RWPE2 (cell line): ENCODE data around the gene NDOR1.
"Not testable (repeated sequence)": the region's sequence is repeated elsewhere in the genome, so short reads cannot be mapped to it uniquely, and the experiment has no call there.

ENCODE experiments used
- ATAC-seq: fragments of 200-7000 bp; cut with Tn5 transposase; 3 replicates; pipeline ENCODE4 v1.9.1; 2021; ENCODE audit warnings: low read depth
- DNase-seq: peaks from one replicate; pipeline ENCODE4 v3.0.0-alpha.2; 2020; ENCODE audit warnings: low spot score
- H3K27ac ChIP-seq: fragments of 450-650 bp; 2 replicates; pipeline ENCODE4 v1.5.1; 2017; ENCODE audit warnings: mild to moderate bottlenecking; ENCODE audit not compliant: poor library complexity, severe bottlenecking
- H3K27me3 ChIP-seq: fragments of 250-450 bp; sonication (Bioruptor Pico); 2 replicates; pipeline ENCODE4 v1.5.1; 2021; ENCODE audit warnings: mild to moderate bottlenecking, moderate library complexity; ENCODE audit not compliant: insufficient read depth, poor library complexity, severe bottlenecking
- H3K36me3 ChIP-seq: fragments of 250-450 bp; sonication (Bioruptor Pico); 2 replicates; pipeline ENCODE4 v1.5.1; 2020; ENCODE audit warnings: low read depth, mild to moderate bottlenecking, moderate library complexity
- H3K4me1 ChIP-seq: fragments of 250-450 bp; sonication (Bioruptor Pico); 2 replicates; pipeline ENCODE4 v1.5.1; 2021; ENCODE audit warnings: mild to moderate bottlenecking, moderate library complexity; ENCODE audit not compliant: insufficient read depth, poor library complexity, severe bottlenecking
- H3K4me3 ChIP-seq: fragments of 250-450 bp; sonication (Bioruptor Pico); 2 replicates; pipeline ENCODE4 v1.5.1; 2021; ENCODE audit warnings: mild to moderate bottlenecking, moderate library complexity; ENCODE audit not compliant: severe bottlenecking
- H3K9me3 ChIP-seq: fragments of 250-450 bp; sonication (Bioruptor Pico); 2 replicates; pipeline ENCODE4 v1.5.1; 2021; ENCODE audit warnings: mild to moderate bottlenecking, moderate library complexity; ENCODE audit not compliant: severe bottlenecking
- TF ChIP-seq, protein P1 (sequence below): fragments of 450-650 bp; IDR thresholded peaks from one replicate; pipeline ENCODE4 v1.5.1; 2017; ENCODE audit warnings: mild to moderate bottlenecking, moderate library complexity; ENCODE audit not compliant: poor library complexity, severe bottlenecking

NDOR1 gene

DNA sequence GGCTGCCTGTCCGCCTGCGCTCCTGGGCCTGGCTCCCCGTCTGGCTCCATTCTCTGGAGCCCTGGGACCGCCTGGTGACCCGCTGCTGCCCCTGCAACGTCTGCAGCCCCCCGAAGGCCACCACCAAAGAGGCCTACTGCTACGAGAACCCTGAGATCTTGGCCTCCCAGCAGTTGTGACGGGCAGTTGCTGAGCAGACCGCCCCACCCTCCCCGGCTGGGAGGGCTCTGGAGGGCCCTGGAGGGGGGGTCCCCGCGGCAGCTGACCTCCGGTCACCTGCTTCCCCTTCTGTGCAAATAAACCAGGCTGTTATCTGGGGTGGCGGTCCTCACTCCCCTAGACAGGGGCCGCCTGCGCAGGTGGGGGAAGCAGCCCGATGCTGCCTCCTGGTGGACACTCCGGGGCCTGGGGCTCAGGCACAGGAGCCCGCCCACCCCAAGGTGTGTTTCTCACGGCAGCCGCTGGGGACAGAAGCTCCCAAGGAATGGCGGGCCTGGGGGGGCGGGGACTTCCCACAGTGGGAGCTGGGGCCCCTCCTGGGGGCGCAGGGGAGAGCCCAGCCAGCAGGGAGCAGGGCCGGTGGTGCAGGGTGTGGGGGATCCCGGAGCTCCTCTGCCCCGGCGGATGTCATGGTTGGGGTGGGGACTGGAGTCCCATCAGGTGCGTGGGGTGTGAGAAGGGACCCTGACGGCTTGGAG lies 30.9 kb downstream of the NDOR1 start:
- Histone ChIP-seq H3K36me3 (no peaks in the 10 kb centered on the region), H3K27me3 (peaks cover 4% of the 10 kb centered on the region), H3K4me3 (no peak overlapping the region), H3K9me3 (no peaks in the 10 kb centered on the region), H3K27ac (no peak overlapping the region), H3K4me1 (no peaks in the 10 kb centered on the region)
- DNase-seq (no peak), ATAC-seq (peak; percentile 37)
- TF ChIP-seq, protein P1, sequence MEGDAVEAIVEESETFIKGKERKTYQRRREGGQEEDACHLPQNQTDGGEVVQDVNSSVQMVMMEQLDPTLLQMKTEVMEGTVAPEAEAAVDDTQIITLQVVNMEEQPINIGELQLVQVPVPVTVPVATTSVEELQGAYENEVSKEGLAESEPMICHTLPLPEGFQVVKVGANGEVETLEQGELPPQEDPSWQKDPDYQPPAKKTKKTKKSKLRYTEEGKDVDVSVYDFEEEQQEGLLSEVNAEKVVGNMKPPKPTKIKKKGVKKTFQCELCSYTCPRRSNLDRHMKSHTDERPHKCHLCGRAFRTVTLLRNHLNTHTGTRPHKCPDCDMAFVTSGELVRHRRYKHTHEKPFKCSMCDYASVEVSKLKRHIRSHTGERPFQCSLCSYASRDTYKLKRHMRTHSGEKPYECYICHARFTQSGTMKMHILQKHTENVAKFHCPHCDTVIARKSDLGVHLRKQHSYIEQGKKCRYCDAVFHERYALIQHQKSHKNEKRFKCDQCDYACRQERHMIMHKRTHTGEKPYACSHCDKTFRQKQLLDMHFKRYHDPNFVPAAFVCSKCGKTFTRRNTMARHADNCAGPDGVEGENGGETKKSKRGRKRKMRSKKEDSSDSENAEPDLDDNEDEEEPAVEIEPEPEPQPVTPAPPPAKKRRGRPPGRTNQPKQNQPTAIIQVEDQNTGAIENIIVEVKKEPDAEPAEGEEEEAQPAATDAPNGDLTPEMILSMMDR = peak; percentile 97

DNA sequence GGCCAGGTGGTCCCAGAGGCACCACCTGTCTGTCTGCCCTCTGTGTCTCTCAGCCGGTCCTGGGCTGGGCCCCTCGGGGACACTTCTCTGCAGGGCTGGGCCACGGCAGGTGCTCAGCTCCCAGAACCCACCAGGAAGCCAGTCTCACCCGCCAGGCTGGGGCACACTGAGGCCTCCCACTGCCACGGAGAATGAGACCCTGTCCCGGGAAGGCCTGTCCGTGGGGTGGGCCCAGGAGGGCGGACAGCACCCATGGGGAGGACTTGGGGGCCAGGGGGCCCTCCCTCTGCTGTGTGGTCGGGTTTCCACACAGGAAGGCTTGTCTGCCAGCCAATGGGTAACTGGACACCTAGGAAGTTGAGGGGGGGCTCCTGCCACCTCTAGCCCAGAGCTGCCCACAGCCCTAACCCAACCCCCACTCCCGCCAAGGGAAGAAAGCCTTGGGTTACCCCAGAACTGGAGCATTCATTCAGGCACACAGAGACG lies 31.5 kb downstream of the NDOR1 start:
- no peak for DNase-seq
- H3K36me3 ChIP-seq = peaks cover 5% of the 10 kb centered on the region
- no peaks in the 10 kb centered on the region for H3K9me3 ChIP-seq
- no peak overlapping the region for H3K27ac ChIP-seq
- peaks cover 4% of the 10 kb centered on the region for H3K27me3 ChIP-seq
- no peak for ATAC-seq
- no peaks in the 10 kb centered on the region for H3K4me1 ChIP-seq
- TF ChIP-seq, protein P1 = no peak
- H3K4me3 ChIP-seq = no peak overlapping the region

DNA sequence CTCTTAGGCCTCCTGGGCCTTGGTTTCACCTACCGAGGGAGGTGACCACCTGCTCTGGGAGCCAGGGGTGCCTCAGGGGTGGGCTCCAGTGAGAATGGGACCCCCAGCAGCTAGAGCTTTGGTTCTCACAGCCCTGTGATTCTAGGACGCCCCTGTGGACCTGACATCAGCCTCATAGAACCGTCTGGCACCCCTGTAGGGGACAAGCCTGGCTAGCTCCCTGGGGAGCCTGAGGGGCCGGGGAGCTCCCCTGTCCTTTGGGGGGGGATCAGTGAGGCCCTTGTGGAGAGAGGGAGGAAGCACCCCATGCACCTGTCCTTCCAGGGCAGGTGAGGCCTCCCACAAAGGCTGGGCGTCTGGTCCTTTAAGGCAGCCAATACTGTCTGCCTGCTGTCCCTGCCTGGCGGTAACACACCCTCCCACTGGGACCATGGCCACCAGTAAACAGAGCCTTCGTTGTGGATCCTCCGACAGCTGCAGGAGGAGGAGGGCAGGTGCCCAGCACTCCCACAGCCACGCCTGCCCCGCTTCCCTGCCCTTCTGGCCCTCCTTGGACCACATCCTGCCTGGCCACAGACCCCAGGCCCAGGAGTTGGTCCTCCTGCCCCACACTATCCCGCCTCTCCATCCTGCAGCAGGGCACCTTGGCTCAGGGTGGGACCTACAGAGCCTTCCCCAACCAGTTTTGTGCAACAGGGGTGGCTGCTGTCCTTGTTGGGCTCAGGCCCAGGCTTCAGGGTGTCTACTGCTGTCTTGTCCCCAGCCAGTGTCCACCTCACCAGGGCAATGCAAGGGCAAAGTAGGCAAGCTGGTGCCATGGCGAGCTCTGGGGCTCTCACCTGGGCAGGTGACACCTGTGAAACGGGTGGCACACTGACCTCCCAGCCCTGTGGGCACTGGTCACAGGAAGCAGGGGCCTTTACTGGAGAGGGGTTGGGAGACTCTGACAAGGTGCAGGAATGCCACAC lies 32.5 kb downstream of the NDOR1 start:
- Histone ChIP-seq H3K9me3 (no peaks in the 10 kb centered on the region), H3K36me3 (peaks cover 15% of the 10 kb centered on the region), H3K27me3 (peaks cover 4% of the 10 kb centered on the region), H3K27ac (no peak overlapping the region), H3K4me1 (peaks cover 4% of the 10 kb centered on the region), H3K4me3 (no peak overlapping the region)
- TF ChIP-seq, protein P1 = no peak
- DNase-seq (no peak), ATAC-seq (no peak)

DNA sequence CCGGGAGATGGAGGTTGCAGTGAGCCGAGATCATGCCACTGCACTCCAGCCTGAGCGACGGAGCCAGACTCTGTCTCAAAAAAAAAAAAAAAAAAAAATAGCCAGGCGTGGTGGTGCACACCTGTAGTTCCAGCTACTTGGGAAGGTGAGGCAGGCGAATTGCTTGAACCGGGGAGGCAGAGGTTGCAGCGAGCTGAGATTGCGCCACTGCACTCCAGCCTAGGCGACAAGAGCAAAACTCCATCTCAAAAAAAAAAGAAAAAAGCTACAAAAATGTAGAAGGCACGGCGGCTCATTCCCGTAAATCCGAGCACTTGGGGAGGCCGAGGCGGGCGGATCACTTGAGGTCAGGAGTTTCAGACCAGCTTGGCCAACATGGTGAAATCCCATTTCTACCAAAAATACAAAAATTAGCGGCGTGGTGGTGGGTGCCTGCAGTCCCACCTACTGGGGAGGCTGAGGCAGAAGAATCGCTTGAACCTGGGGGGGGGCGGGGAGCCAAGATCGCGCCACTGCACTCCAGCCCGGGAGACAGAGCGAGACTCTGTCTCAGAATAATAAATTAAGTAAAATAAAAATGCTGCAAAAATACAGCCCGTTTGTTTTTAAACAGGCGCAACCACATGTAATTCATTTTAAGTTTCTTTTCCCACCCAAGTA lies 34.2 kb downstream of the NDOR1 start:
- not testable (repeated sequence) for H3K27me3 ChIP-seq, DNase-seq, H3K4me1 ChIP-seq, H3K9me3 ChIP-seq, ATAC-seq
- H3K27ac ChIP-seq = peak overlapping the region; percentile 91
- H3K4me3 ChIP-seq = peak overlapping the region; percentile 48
- peaks cover 25% of the 10 kb centered on the region for H3K36me3 ChIP-seq

DNA sequence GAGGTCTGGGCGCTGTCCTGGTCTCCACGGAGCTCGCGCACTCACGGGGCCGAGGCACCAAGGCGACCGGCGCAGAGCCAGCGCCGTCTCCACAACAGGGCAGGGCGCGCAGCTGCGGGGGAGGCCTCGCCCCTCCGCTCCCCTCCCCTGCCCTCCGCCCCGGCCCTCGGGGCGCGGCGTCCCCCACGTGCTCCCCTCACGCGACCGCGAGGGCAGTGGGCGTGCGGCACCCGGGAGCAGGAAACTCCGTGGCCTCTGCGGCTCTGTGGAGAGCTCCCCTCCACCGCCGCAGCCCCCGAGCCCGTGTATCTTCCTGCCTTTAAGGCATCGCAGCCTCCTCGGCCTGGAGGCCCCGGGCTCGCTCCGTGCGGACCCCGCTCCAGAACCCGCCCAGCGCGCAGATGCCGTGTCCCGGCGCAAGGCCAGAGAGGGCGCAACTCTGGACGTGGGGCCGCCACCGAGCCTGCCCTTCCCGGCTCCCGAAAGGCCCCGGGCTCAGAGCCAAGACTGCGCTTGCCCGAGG lies 34.9 kb downstream of the NDOR1 start:
- Histone ChIP-seq H3K27me3 (no peaks in the 10 kb centered on the region), H3K27ac (peak overlapping the region; percentile 91), H3K4me1 (peaks cover 6% of the 10 kb centered on the region), H3K4me3 (peak overlapping the region; percentile 48), H3K36me3 (peaks cover 25% of the 10 kb centered on the region), H3K9me3 (no peaks in the 10 kb centered on the region)
- DNase-seq (no peak), ATAC-seq (peak; percentile 13)
- TF ChIP-seq, protein P1 = peak; percentile 27
